HUES64 (cell line): ENCODE measurements around the gene TFCP2L1.
"Not testable (repeated sequence)": the region's sequence is repeated elsewhere in the genome, so short reads cannot be mapped to it uniquely, and the experiment has no call there.

ENCODE experiments used
- H3K27ac ChIP-seq: 2 replicates; pipeline ENCODE4 v1.7.0; 2013; ENCODE audit warnings: low read depth, low read length, inconsistent platforms
- H3K27me3 ChIP-seq: 2 replicates; pipeline ENCODE4 v1.6.1; 2013; ENCODE audit warnings: mild to moderate bottlenecking, low read length; ENCODE audit not compliant: insufficient read depth
- H3K36me3 ChIP-seq: 2 replicates; pipeline ENCODE4 v1.6.1; 2013; ENCODE audit warnings: mild to moderate bottlenecking, low read length; ENCODE audit not compliant: insufficient read depth
- H3K4me1 ChIP-seq: 2 replicates; pipeline ENCODE4 v1.6.1; 2013; ENCODE audit warnings: mild to moderate bottlenecking, low read length, moderate library complexity; ENCODE audit not compliant: insufficient read depth
- H3K4me3 ChIP-seq: 2 replicates; pipeline ENCODE4 v1.5.1; 2013; ENCODE audit warnings: mild to moderate bottlenecking, low read length, moderate library complexity
- H3K9ac ChIP-seq: 2 replicates; pipeline ENCODE4 v1.6.1; 2013; ENCODE audit warnings: mild to moderate bottlenecking, low read depth, low read length
- H3K9me3 ChIP-seq: 2 replicates; pipeline ENCODE4 v1.6.1; 2013; ENCODE audit warnings: low read depth, low read length; ENCODE audit not compliant: insufficient read depth
- WGBS: fragments of 150-250, 120-280 bp; methylation state at CpG from one replicate; pipeline ENCODE4 v1.1.7; 2013; ENCODE audit warnings: missing lambda C conversion rate; 5-methylcytosine and 5-hydroxymethylcytosine counted together

Gene TFCP2L1

GRCh38 chr2:121316986-121317385, 32.0 kb upstream of the TFCP2L1 start:
- H3K4me1 ChIP-seq = no peaks in the 10 kb centered on the region
- WGBS = 87% methylated on average over 7 of the region's 7 CpGs
- no peak overlapping the region for H3K4me3 ChIP-seq
- no peaks in the 10 kb centered on the region for H3K9me3 ChIP-seq
- H3K36me3 ChIP-seq = no peaks in the 10 kb centered on the region
- no peak overlapping the region for H3K9ac ChIP-seq
- H3K27me3 ChIP-seq = no peaks in the 10 kb centered on the region
- H3K27ac ChIP-seq = no peak overlapping the region

DNA sequence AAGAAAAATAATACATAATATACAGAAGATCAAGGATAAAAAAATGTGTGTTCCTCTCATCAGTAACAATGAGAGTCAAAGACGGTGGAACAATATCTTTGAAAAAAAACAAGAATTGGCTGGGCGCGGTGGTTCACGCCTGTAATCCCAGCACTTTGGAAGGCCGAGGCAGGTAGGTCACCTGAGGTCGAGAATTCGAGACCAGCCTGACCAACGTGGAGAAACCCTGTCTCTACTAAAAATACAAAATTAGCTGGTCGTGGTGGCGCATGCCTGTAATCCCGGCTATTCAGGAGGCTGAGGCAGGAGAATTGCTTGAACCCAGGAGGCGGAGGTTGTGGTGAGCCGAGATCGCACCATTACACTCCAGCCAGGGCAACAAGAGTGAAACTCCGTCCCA, 28.7 kb upstream of the TFCP2L1 start:
- not testable (repeated sequence) for H3K4me1 ChIP-seq, H3K4me3 ChIP-seq, H3K27ac ChIP-seq, H3K9me3 ChIP-seq, H3K9ac ChIP-seq, H3K27me3 ChIP-seq, H3K36me3 ChIP-seq
- WGBS = 91% methylated on average over 14 of the region's 15 CpGs

GRCh38 chr2:121309801-121310200, 24.8 kb upstream of the TFCP2L1 start:
- Histone ChIP-seq H3K27ac (no peak overlapping the region), H3K36me3 (no peaks in the 10 kb centered on the region), H3K9ac (no peak overlapping the region), H3K27me3 (no peaks in the 10 kb centered on the region), H3K9me3 (no peaks in the 10 kb centered on the region), H3K4me3 (no peak overlapping the region), H3K4me1 (no peaks in the 10 kb centered on the region)
- 54% methylated on average over 3 of the region's 3 CpGs for WGBS

- H3K9ac ChIP-seq = no peak overlapping the region
- no peaks in the 10 kb centered on the region for H3K36me3 ChIP-seq
- no peaks in the 10 kb centered on the region for H3K9me3 ChIP-seq
- H3K4me3 ChIP-seq = no peak overlapping the region
- H3K27me3 ChIP-seq = no peaks in the 10 kb centered on the region
- no peak overlapping the region for H3K27ac ChIP-seq
- no peaks in the 10 kb centered on the region for H3K4me1 ChIP-seq
Measured at GRCh38 chr2:121309323-121309722, 24.3 kb upstream of the TFCP2L1 start.

- no peak overlapping the region for H3K27ac ChIP-seq
- H3K27me3 ChIP-seq = no peaks in the 10 kb centered on the region
- H3K4me3 ChIP-seq = no peak overlapping the region
- WGBS = 95% methylated on average over 2 of the region's 2 CpGs
- no peaks in the 10 kb centered on the region for H3K9me3 ChIP-seq
- H3K4me1 ChIP-seq = no peaks in the 10 kb centered on the region
- no peaks in the 10 kb centered on the region for H3K36me3 ChIP-seq
- no peak overlapping the region for H3K9ac ChIP-seq
Measured at GRCh38 chr2:121307048-121307447, 22.0 kb upstream of the TFCP2L1 start.

- no peak overlapping the region for H3K9ac ChIP-seq
- no peaks in the 10 kb centered on the region for H3K36me3 ChIP-seq
- no peaks in the 10 kb centered on the region for H3K9me3 ChIP-seq
- H3K4me3 ChIP-seq = no peak overlapping the region
- WGBS = 88% methylated on average over 2 of the region's 2 CpGs
- H3K4me1 ChIP-seq = no peaks in the 10 kb centered on the region
- H3K27me3 ChIP-seq = no peaks in the 10 kb centered on the region
- H3K27ac ChIP-seq = no peak overlapping the region
Measured at GRCh38 chr2:121304941-121305340, 19.9 kb upstream of the TFCP2L1 start.

- WGBS = 86% methylated on average over 2 of the region's 2 CpGs
- Histone ChIP-seq H3K4me3 (no peak overlapping the region), H3K9ac (no peak overlapping the region), H3K27me3 (no peaks in the 10 kb centered on the region), H3K4me1 (no peaks in the 10 kb centered on the region), H3K36me3 (no peaks in the 10 kb centered on the region), H3K9me3 (no peaks in the 10 kb centered on the region), H3K27ac (no peak overlapping the region)
Measured at GRCh38 chr2:121303531-121304263, 18.7 kb upstream of the TFCP2L1 start.

DNA sequence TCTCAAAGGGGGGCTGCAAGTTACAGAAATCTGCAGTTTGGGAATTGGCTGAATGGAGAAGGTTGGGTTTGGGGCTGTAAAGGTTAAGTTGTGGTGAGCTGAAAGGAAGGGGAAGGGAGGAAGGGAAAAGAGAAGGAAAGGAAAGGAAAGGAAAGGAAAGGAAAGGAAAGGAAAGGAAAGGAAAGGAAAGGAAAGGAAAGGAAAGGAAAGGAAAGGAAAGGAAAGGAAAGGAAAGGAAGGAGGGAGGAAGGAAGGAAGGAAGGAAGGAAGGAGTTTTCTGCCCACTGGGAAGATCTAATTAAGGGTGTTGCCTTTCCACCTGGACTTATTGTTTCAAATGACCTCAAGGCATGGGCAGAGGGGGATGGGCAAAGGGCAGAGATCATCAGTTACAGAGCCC, 16.2 kb upstream of the TFCP2L1 start:
- not testable (repeated sequence) for H3K27me3 ChIP-seq, H3K36me3 ChIP-seq, H3K4me1 ChIP-seq, H3K27ac ChIP-seq, H3K9ac ChIP-seq, H3K4me3 ChIP-seq, H3K9me3 ChIP-seq

DNA sequence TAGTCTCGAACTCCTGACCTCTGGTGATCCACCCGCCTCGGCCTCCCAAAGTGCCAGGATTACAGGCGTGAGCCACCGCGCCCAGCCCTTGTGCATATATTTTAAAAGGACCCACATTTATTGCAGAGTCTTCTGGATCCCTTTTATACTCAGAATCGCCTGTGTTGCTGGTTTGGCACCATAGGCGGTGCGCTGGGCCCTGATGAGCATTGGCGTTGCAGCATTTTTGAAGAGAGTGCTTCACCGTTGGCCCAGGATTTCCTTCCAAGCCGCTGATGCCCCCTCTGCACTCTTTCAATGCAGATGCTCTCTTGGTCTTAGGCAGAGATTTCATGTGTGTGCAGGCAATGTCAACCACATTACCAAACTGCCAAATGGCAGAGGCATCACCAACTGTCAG, 13.5 kb upstream of the TFCP2L1 start:
- no peaks in the 10 kb centered on the region for H3K36me3 ChIP-seq
- no peak overlapping the region for H3K27ac ChIP-seq
- no peaks in the 10 kb centered on the region for H3K4me1 ChIP-seq
- 95% methylated on average over 12 of the region's 12 CpGs for WGBS
- no peaks in the 10 kb centered on the region for H3K27me3 ChIP-seq
- H3K4me3 ChIP-seq = no peak overlapping the region
- no peaks in the 10 kb centered on the region for H3K9me3 ChIP-seq
- no peak overlapping the region for H3K9ac ChIP-seq

GRCh38 chr2:121297866-121298265, 12.9 kb upstream of the TFCP2L1 start:
- H3K36me3 ChIP-seq, H3K27me3 ChIP-seq, H3K9me3 ChIP-seq, H3K9ac ChIP-seq, H3K4me1 ChIP-seq, H3K4me3 ChIP-seq, H3K27ac ChIP-seq: not testable (repeated sequence)
- 96% methylated on average over 5 of the region's 5 CpGs for WGBS

- Histone ChIP-seq H3K27ac (no peak overlapping the region), H3K36me3 (no peaks in the 10 kb centered on the region), H3K4me1 (no peaks in the 10 kb centered on the region), H3K27me3 (no peaks in the 10 kb centered on the region), H3K4me3 (no peak overlapping the region), H3K9ac (no peak overlapping the region), H3K9me3 (no peaks in the 10 kb centered on the region)
- WGBS = 57% methylated on average over 9 of the region's 9 CpGs
Measured at GRCh38 chr2:121297217-121297830, 12.3 kb upstream of the TFCP2L1 start.
